HG03378 (cell line): ENCODE results near the gene BLCAP.

Experiments used
- ATAC-seq: cut with Tn5 transposase; IDR thresholded peaks from one replicate; pipeline ENCODE4 v1.9.1; 2021; ENCODE audit warnings: mild to moderate bottlenecking, moderate library complexity; ENCODE audit not compliant: unreplicated experiment

BLCAP gene

GRCh38 chr20:37530696-37531095, 3.0 kb upstream of the BLCAP start:
- ATAC-seq = no peak

- ATAC-seq = no peak
Measured at GRCh38 chr20:37529968-37530600, 2.4 kb upstream of the BLCAP start.

- no peak for ATAC-seq
Measured at GRCh38 chr20:37529214-37529967, 1.7 kb upstream of the BLCAP start.

- no peak for ATAC-seq
Measured at GRCh38 chr20:37528446-37529213, 954 bp upstream of the BLCAP start.

- no peak for ATAC-seq
Measured at GRCh38 chr20:37526839-37527637, 638 bp downstream of the BLCAP start.

GRCh38 chr20:37526238-37526838, 1.3 kb downstream of the BLCAP start:
- ATAC-seq = no peak

- no peak for ATAC-seq
Measured at GRCh38 chr20:37525810-37526209, 1.9 kb downstream of the BLCAP start.

GRCh38 chr20:37524859-37525708, 2.6 kb downstream of the BLCAP start:
- no peak for ATAC-seq

- ATAC-seq = no peak
Measured at GRCh38 chr20:37523911-37524700, 3.6 kb downstream of the BLCAP start.

GRCh38 chr20:37523012-37523391, 4.7 kb downstream of the BLCAP start:
- no peak for ATAC-seq

- ATAC-seq = no peak
Measured at GRCh38 chr20:37522260-37523011, 5.2 kb downstream of the BLCAP start.

GRCh38 chr20:37521061-37521771, 6.5 kb downstream of the BLCAP start, which contains the start of gene NNAT:
Gene NNAT (plus strand): TSS chr20:37521250. CDS start chr20:37521332, 82 bp downstream.
- ATAC-seq = no peak

GRCh38 chr20:37520419-37520955, 7.2 kb downstream of the BLCAP start:
- no peak for ATAC-seq

- ATAC-seq = no peak
Measured at GRCh38 chr20:37519508-37520418, 7.9 kb downstream of the BLCAP start.

- no peak for ATAC-seq
Measured at GRCh38 chr20:37518606-37519507, 8.8 kb downstream of the BLCAP start.
